ENCODE measurements around the gene SLC25A18. TPM values are rescaled to one million over a fixed set of nuclear protein-coding genes. Genes with fewer than 3 reads are reported as not detected.

The SLC25A18 gene
- total RNA-seq, 1 experiment from 2014 or later: 0.28 TPM

DNA sequence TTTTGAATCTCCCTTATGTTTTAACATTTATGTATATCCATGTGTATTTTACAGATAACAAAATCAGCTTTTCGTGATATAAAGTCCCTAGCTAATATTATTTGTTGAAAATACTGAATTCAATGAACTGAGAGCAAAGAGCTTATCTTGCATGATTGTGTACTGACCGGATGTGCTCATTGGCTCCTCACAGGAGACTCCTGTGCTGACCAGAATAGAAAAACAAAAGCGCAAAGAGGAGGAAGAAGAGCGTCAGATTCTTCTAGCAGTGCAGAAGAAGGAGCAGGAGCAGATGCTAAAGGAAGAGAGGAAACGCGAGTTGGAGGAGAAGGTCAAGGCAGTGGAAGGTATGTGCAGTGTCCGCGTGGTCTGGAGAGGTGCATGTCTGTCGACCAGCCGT, 39.4 kb upstream of the SLC25A18 start:
- CTCF ChIA-PET: interaction anchor here (0.7 kb wide), 1 partner anchor 99 kb away, joined by 4 read pairs; no protein-coding TSS in a partner anchor
- TF ChIP-seq, protein P1, sequence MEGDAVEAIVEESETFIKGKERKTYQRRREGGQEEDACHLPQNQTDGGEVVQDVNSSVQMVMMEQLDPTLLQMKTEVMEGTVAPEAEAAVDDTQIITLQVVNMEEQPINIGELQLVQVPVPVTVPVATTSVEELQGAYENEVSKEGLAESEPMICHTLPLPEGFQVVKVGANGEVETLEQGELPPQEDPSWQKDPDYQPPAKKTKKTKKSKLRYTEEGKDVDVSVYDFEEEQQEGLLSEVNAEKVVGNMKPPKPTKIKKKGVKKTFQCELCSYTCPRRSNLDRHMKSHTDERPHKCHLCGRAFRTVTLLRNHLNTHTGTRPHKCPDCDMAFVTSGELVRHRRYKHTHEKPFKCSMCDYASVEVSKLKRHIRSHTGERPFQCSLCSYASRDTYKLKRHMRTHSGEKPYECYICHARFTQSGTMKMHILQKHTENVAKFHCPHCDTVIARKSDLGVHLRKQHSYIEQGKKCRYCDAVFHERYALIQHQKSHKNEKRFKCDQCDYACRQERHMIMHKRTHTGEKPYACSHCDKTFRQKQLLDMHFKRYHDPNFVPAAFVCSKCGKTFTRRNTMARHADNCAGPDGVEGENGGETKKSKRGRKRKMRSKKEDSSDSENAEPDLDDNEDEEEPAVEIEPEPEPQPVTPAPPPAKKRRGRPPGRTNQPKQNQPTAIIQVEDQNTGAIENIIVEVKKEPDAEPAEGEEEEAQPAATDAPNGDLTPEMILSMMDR (IDR thresholded peaks at IDR 0.05; ENCODE audit: unreplicated experiment): no peak
- no peaks in the 10 kb centered on the region for H3K9me3 Mint-ChIP-seq (ENCODE audit: low read depth, unreplicated experiment)
- peaks cover 5% of the 10 kb centered on the region for H3K36me3 Mint-ChIP-seq (ENCODE audit: insufficient read depth, unreplicated experiment)
- no peak for DNase-seq
- BruUV-seq (replicated peaks): no TSS peak
- intact Hi-C loops (cut with micrococcal nuclease; ENCODE audit: unreplicated experiment): no loop called here
- no peak overlapping the region for H3K4me3 Mint-ChIP-seq (ENCODE audit: low read depth, unreplicated experiment)
- no peak overlapping the region for H3K27ac Mint-ChIP-seq (ENCODE audit: unreplicated experiment)
- peaks cover 4% of the 10 kb centered on the region for H3K4me1 Mint-ChIP-seq (ENCODE audit: low read depth, unreplicated experiment)
- H3K27me3 Mint-ChIP-seq (ENCODE audit: unreplicated experiment): peaks cover 68% of the 10 kb centered on the region

DNA sequence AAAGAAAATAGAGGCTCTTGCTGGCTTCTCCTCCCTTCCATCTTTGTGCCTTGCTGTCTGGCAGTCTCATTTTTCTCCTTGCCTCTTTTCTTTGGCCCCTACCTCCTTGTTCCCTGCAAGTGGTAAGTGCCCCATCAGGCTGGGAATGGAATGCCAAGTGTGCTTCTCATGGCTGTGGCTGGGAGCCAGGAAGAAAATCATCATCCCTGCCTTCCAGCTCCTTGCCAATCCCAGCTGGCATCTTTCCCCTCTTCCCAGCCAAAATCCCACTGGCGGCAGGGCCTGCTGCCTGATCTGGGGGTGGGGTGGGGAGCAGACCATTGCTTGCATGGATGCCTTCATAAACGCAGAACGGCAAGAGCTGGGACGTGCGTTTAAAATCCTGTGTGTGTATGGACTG, 27.0 kb upstream of the SLC25A18 start:
- Mint-ChIP-seq H3K4me3 (ENCODE audit: low read depth, unreplicated experiment) (no peak overlapping the region), H3K27ac (ENCODE audit: unreplicated experiment) (no peak overlapping the region), H3K4me1 (ENCODE audit: low read depth, unreplicated experiment) (no peaks in the 10 kb centered on the region), H3K9me3 (ENCODE audit: low read depth, unreplicated experiment) (no peaks in the 10 kb centered on the region), H3K36me3 (ENCODE audit: insufficient read depth, unreplicated experiment) (no peaks in the 10 kb centered on the region), H3K27me3 (ENCODE audit: unreplicated experiment) (peaks cover 28% of the 10 kb centered on the region)
- no TSS peak for BruUV-seq (replicated peaks)
- CTCF ChIA-PET: no interaction called here
- TF ChIP-seq, protein P1 (IDR thresholded peaks at IDR 0.05; ENCODE audit: unreplicated experiment): no peak
- intact Hi-C loops (cut with micrococcal nuclease; ENCODE audit: unreplicated experiment): no loop called here
- no peak for DNase-seq

DNA sequence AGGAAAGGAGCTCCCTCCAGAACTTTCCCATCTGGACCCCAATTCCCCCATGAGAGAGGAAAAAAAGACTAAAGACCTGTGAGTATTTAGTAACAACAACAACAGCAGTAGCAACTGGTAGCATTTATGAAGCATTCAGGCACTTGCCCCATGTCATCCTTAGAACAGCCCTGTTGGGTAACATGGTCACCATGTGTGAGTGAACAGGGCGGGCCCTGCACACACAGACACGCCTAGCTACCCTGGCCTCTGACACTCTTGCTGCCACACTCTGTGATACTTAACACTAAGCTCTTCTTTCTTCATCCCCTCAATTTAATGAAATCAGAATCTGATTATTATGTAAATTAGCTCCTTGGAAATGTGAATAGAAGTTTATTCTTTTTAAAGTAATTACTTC, 26.1 kb upstream of the SLC25A18 start:
- intact Hi-C loops (cut with micrococcal nuclease; ENCODE audit: unreplicated experiment): no loop called here
- peaks cover 28% of the 10 kb centered on the region for H3K27me3 Mint-ChIP-seq (ENCODE audit: unreplicated experiment)
- CTCF ChIA-PET: interaction anchor here (0.6 to 0.9 kb wide), 3 partner anchors 12 to 248 kb away, joined by 3 to 5 read pairs (median 3); no protein-coding TSS in a partner anchor
- no peak overlapping the region for H3K4me3 Mint-ChIP-seq (ENCODE audit: low read depth, unreplicated experiment)
- no peaks in the 10 kb centered on the region for H3K36me3 Mint-ChIP-seq (ENCODE audit: insufficient read depth, unreplicated experiment)
- no peaks in the 10 kb centered on the region for H3K9me3 Mint-ChIP-seq (ENCODE audit: low read depth, unreplicated experiment)
- DNase-seq: no peak
- BruUV-seq (replicated peaks): no TSS peak
- H3K4me1 Mint-ChIP-seq (ENCODE audit: low read depth, unreplicated experiment): no peaks in the 10 kb centered on the region
- H3K27ac Mint-ChIP-seq (ENCODE audit: unreplicated experiment): no peak overlapping the region
- TF ChIP-seq, protein P1 (IDR thresholded peaks at IDR 0.05; ENCODE audit: unreplicated experiment): no peak

DNA sequence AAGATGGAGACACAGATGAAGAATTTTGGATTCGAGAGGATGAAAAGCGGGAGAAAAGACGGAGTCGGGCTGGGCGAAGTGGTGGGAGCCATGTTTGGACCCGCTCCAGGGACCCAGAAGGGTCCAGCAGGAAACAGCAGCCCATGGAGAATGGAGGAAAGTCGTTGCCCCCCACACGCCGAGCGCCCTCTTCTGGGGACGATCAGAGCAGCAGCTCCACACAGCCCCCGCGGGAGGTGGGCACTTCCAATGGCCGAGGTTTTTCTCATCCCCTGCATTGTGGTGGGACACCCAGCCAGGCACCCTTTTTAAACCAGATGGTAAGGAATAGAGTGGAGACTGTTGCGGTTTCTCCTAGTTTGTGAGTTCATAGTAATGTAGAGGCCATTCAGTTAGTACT, 22.8 kb upstream of the SLC25A18 start:
- DNase-seq: no peak
- H3K4me3 Mint-ChIP-seq (ENCODE audit: low read depth, unreplicated experiment): no peak overlapping the region
- H3K9me3 Mint-ChIP-seq (ENCODE audit: low read depth, unreplicated experiment): no peaks in the 10 kb centered on the region
- H3K27ac Mint-ChIP-seq (ENCODE audit: unreplicated experiment): no peak overlapping the region
- intact Hi-C loops (cut with micrococcal nuclease; ENCODE audit: unreplicated experiment): no loop called here
- peaks cover 40% of the 10 kb centered on the region for H3K27me3 Mint-ChIP-seq (ENCODE audit: unreplicated experiment)
- CTCF ChIA-PET: no interaction called here
- no peaks in the 10 kb centered on the region for H3K4me1 Mint-ChIP-seq (ENCODE audit: low read depth, unreplicated experiment)
- BruUV-seq (replicated peaks): no TSS peak
- TF ChIP-seq, protein P1 (IDR thresholded peaks at IDR 0.05; ENCODE audit: unreplicated experiment): no peak
- no peaks in the 10 kb centered on the region for H3K36me3 Mint-ChIP-seq (ENCODE audit: insufficient read depth, unreplicated experiment)

Measured in Calu3 (cell line).